HCT116 (cell line): ENCODE results near the gene IGFALS. TPM values are rescaled to one million over a fixed set of nuclear protein-coding genes. Genes with fewer than 3 reads are reported as not detected.

ENCODE experiments used
- ATAC-seq: fragments of 200-7000 bp; cut with Tn5 transposase; 2 replicates; pipeline ENCODE4 v1.9.1; 2020; ENCODE audit warnings: mild to moderate bottlenecking, moderate library complexity
- BruUV-seq: library from RNA; stranded (reverse); fragments of 400-500 nt; replicated peaks from 2 replicates; lab custom pipeline; 2021; lab: Mats Ljungman, UMichigan
- CTCF ChIA-PET: fragments of 300-600 bp; sonication (Branson Sonifier 250); formaldehyde crosslinking; loops from one replicate; lab custom pipeline; 2021; ENCODE audit warnings: antibody characterized with exemption; lab: Charles Lee
- POLR2A ChIA-PET: fragments of 300-600, 350-600 bp; sonication (Branson Sonifier 250); formaldehyde crosslinking; loops from one replicate; lab custom pipeline; 2021; ENCODE audit warnings: antibody characterized with exemption; lab: Charles Lee
- RAD21 ChIA-PET, 2 experiments: fragments of 300-600 bp; sonication (Branson Sonifier 250); formaldehyde crosslinking; loops; one replicate each; lab custom pipeline; 2023; ENCODE audit warnings: low total read pairs in 2 of 2; ENCODE audit not compliant: uncharacterized antibody in 2 of 2, unreplicated experiment in 2 of 2, low non-redundant PET in 1 of 2; lab: Charles Lee
- DNase-seq: peaks from one replicate; pipeline ENCODE4 v3.0.0-alpha.2; 2010; ENCODE audit warnings: low read depth, low spot score
- H2AFZ ChIP-seq: fragments of 200-600 bp; shearing (Covaris generic), sonication (generic); 2 replicates; pipeline ENCODE4 v1.6.1; 2017; ENCODE audit warnings: low read depth, mixed run types, mixed read lengths, antibody characterized with exemption, low read length; ENCODE audit not compliant: poor library complexity, severe bottlenecking
- H3K27ac ChIP-seq: 2 replicates; pipeline ENCODE4 v1.5.1; 2012; ENCODE audit warnings: low read depth, low read length
- H3K27me3 ChIP-seq: fragments of 200-600 bp; sonication (generic); 2 replicates; pipeline ENCODE4 v1.6.1; 2016; ENCODE audit warnings: mixed run types, low read length, mixed read lengths; ENCODE audit not compliant: insufficient read depth
- H3K36me3 ChIP-seq, 2 experiments: fragments of 200-500 bp in 1 of 2; fragments of 200-600 bp in 1 of 2; sonication (Bioruptor generic) in 1 of 2; sonication (generic) in 1 of 2; 2 replicates each; pipeline versions ENCODE4 v1.5.1 to v1.6.1; 2014 to 2016; ENCODE audit warnings: low read length in 2 of 2, inconsistent platforms in 1 of 2, mixed read lengths in 1 of 2, mixed run types in 1 of 2; ENCODE audit not compliant: insufficient read depth in 2 of 2, control insufficient read depth in 1 of 2
- H3K4me1 ChIP-seq, 2 experiments: fragments of 200-600 bp in 1 of 2; sonication (generic) in 1 of 2; 2 replicates each; pipeline versions ENCODE4 v1.5.1 to v1.6.1; 2012 to 2017; ENCODE audit warnings: low read length in 2 of 2, inconsistent platforms in 1 of 2, mild to moderate bottlenecking in 1 of 2, mixed read lengths in 1 of 2, mixed run types in 1 of 2, moderate library complexity in 1 of 2; ENCODE audit not compliant: insufficient read depth in 2 of 2, control insufficient read depth in 1 of 2
- H3K4me2 ChIP-seq: fragments of 200-600 bp; sonication (generic); 2 replicates; pipeline ENCODE4 v1.6.1; 2017; ENCODE audit warnings: mixed run types, low read length, mixed read lengths
- H3K4me3 ChIP-seq, 2 experiments: fragments of 200-600 bp in 1 of 2; sonication (generic) in 1 of 2; replicated peaks in 1 of 2; 2 replicates each; pipeline ENCODE4 v1.5.1; 2011 to 2016; ENCODE audit warnings: low read length in 2 of 2, control low read depth in 1 of 2, low read depth in 1 of 2, mild to moderate bottlenecking in 1 of 2, mixed read lengths in 1 of 2, mixed run types in 1 of 2
- H3K79me2 ChIP-seq: fragments of 200-600 bp; sonication (generic); 2 replicates; pipeline ENCODE4 v1.6.1; 2017; ENCODE audit warnings: mild to moderate bottlenecking, mixed run types, low read length, moderate library complexity, mixed read lengths; ENCODE audit not compliant: insufficient read depth
- H3K9ac ChIP-seq: fragments of 200-600 bp; sonication (generic); 2 replicates; pipeline ENCODE4 v1.6.1; 2016; ENCODE audit warnings: low read length, mixed read lengths
- H3K9me2 ChIP-seq: fragments of 200-600 bp; sonication (generic), shearing (Covaris generic); 2 replicates; pipeline ENCODE4 v1.6.1; 2017; ENCODE audit warnings: mixed run types, mild to moderate bottlenecking, moderate library complexity; ENCODE audit not compliant: insufficient read depth
- H3K9me3 ChIP-seq, 2 experiments: fragments of 200-500 bp in 1 of 2; fragments of 200-600 bp in 1 of 2; sonication (Bioruptor generic) in 1 of 2; sonication (generic) in 1 of 2; 2 replicates each; pipeline ENCODE4 v1.6.1; 2014 to 2017; ENCODE audit warnings: low read length in 2 of 2, mixed read lengths in 2 of 2, inconsistent platforms in 1 of 2, low read depth in 1 of 2, mild to moderate bottlenecking in 1 of 2, mixed run types in 1 of 2, moderate library complexity in 1 of 2; ENCODE audit not compliant: control insufficient read depth in 1 of 2, insufficient read depth in 1 of 2
- H4K20me1 ChIP-seq: fragments of 200-600 bp; sonication (generic), shearing (Covaris generic); 2 replicates; pipeline ENCODE4 v1.6.1; 2017; ENCODE audit warnings: mixed run types, mild to moderate bottlenecking, moderate library complexity; ENCODE audit not compliant: insufficient read depth
- CBX3 ChIP-seq: IDR thresholded peaks from 2 replicates; pipeline ENCODE4 v1.6.1; 2012; ENCODE audit warnings: low read depth
- CEBPB ChIP-seq: IDR thresholded peaks from 2 replicates; pipeline ENCODE4 v1.6.1; 2012; ENCODE audit warnings: low read depth
- EGR1 ChIP-seq: IDR thresholded peaks from 2 replicates; pipeline ENCODE4 v1.6.1; 2012; ENCODE audit warnings: low read depth
- ELF1 ChIP-seq: IDR thresholded peaks from 2 replicates; pipeline ENCODE4 v1.6.1; 2012; ENCODE audit warnings: low read depth, borderline replicate concordance
- EZH2 ChIP-seq: fragments of 200-600 bp; sonication (generic); IDR thresholded peaks from 2 replicates; pipeline ENCODE4 v1.6.1; 2017; ENCODE audit warnings: antibody characterized with exemption, mixed run types
- EZH2phosphoT487 ChIP-seq: fragments of 200-600 bp; IDR thresholded peaks from 2 replicates; pipeline ENCODE4 v1.6.1; 2018; ENCODE audit warnings: antibody characterized with exemption, borderline replicate concordance
- POLR2A ChIP-seq: IDR thresholded peaks from 2 replicates; pipeline ENCODE4 v1.7.0; 2011; ENCODE audit warnings: borderline replicate concordance; ENCODE audit not compliant: insufficient read depth, insufficient read length; ENCODE audit errors: extremely low read depth
- POLR2AphosphoS5 ChIP-seq: IDR thresholded peaks from 2 replicates; pipeline ENCODE4 v1.6.1; 2011; ENCODE audit warnings: mild to moderate bottlenecking, low read depth, low read length, moderate library complexity
- RAD21 ChIP-seq: IDR thresholded peaks from 2 replicates; pipeline ENCODE4 v1.6.1; 2012; ENCODE audit warnings: low read depth, mild to moderate bottlenecking
- SIN3A ChIP-seq: IDR thresholded peaks from 2 replicates; pipeline ENCODE4 v1.6.1; 2012; ENCODE audit warnings: low read depth
- SRF ChIP-seq: IDR thresholded peaks from 2 replicates; pipeline ENCODE4 v1.6.1; 2012; ENCODE audit warnings: low read depth
- YY1 ChIP-seq: IDR thresholded peaks from 2 replicates; pipeline ENCODE4 v1.6.1; 2011; ENCODE audit warnings: low read length, low read depth, moderate library complexity, mild to moderate bottlenecking; ENCODE audit not compliant: insufficient replicate concordance; ENCODE audit errors: extremely low read depth
- ZFX ChIP-seq: fragments of 450-650 bp; IDR thresholded peaks from 2 replicates; pipeline ENCODE4 v1.6.1; 2017
- ZNF274 ChIP-seq: fragments of 200-500 bp; sonication (Bioruptor generic); IDR thresholded peaks from 2 replicates; pipeline ENCODE4 v1.6.1; 2014; ENCODE audit warnings: mild to moderate bottlenecking, low read depth, low read length, inconsistent platforms
- intact Hi-C: fragments of 100-400 bp; cut with micrococcal nuclease; formaldehyde crosslinking; loops from 2 replicates; pipeline ENCODE4 v1.10.0; 2022
- total RNA-seq: library from RNA; stranded (reverse); gene quantifications from one replicate; pipeline ENCODE4 v1.2.1, GENCODE V29; 2021; ENCODE audit not compliant: unreplicated experiment
- TF ChIP-seq, protein P1 (sequence below), 3 experiments: fragments of 200-600 bp in 1 of 3; sonication (generic) in 1 of 3; IDR thresholded peaks in 2 of 3; conservative IDR thresholded peaks in 1 of 3; 2 replicates each; pipeline ENCODE4 v1.5.1; 2012 to 2017; ENCODE audit warnings: low read depth in 2 of 3, low read length in 2 of 3, antibody characterized with exemption in 1 of 3, borderline replicate concordance in 1 of 3, control low read depth in 1 of 3, mild to moderate bottlenecking in 1 of 3, mixed read lengths in 1 of 3, mixed run types in 1 of 3, moderate library complexity in 1 of 3; ENCODE audit not compliant: insufficient read depth in 1 of 3
- TF ChIP-seq, protein P2 (sequence below): IDR thresholded peaks from 2 replicates; pipeline ENCODE4 v1.6.1; 2012

IGFALS gene
- total RNA-seq, 1 experiment from 2014 or later, result 0.10 TPM

DNA sequence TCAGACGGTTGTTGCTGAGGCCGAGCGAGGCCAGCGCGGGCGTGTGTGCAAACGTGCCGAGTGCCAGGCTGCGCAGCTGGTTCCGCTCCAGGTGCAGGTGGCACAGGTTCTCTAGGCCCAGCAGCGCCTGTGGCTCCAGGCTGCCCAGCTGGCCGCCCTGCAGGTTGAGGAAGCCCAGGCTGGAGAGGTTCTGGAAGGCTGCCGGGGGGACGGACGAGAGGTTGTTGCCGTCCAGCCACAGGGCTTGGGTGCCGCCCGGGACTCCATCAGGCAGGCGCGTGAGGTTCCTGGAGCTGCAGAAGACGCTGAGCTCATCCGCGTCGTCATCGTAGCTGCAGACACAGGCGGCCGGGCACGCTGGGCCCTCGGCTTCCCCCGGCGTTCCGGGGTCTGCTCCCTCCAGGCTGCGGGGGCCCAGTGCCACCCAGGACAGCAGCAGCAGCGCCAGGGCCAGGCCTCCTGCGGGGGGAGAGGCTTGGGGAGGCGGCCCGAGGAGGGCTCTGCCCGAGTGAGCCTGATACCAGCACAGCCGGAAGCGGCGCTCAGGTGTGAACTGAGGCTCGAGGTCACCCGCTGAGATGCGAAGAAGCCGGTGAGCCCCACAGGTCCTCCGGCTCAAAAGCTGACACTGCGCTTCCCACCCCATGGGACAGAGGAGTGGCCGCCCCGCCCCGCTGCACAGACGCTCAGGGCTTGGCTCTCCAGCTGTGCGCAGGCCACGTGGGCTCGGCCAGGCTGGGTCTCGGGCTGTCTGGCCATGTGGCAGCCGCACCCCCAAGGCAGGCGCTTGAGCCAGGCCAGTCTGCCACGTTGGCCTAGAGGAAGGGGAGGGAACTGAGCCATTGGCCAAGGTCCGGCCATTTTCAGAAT lies 1.3 kb downstream of the IGFALS start (continued):
- no peak for TF ChIP-seq EZH2
- TF ChIP-seq SIN3A, result no peak
- no peak for TF ChIP-seq POLR2A
- TF ChIP-seq, protein P1, sequence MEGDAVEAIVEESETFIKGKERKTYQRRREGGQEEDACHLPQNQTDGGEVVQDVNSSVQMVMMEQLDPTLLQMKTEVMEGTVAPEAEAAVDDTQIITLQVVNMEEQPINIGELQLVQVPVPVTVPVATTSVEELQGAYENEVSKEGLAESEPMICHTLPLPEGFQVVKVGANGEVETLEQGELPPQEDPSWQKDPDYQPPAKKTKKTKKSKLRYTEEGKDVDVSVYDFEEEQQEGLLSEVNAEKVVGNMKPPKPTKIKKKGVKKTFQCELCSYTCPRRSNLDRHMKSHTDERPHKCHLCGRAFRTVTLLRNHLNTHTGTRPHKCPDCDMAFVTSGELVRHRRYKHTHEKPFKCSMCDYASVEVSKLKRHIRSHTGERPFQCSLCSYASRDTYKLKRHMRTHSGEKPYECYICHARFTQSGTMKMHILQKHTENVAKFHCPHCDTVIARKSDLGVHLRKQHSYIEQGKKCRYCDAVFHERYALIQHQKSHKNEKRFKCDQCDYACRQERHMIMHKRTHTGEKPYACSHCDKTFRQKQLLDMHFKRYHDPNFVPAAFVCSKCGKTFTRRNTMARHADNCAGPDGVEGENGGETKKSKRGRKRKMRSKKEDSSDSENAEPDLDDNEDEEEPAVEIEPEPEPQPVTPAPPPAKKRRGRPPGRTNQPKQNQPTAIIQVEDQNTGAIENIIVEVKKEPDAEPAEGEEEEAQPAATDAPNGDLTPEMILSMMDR (IDR thresholded peaks at IDR 0.05 in 2 of 3, conservative IDR thresholded peaks at IDR 0.05 in 1 of 3; ENCODE audit: borderline replicate concordance in 1 of 3, insufficient read depth in 1 of 3, low read depth in 2 of 3, low read length in 2 of 3), result no peak
- TF ChIP-seq ELF1, result no peak
- no peak for TF ChIP-seq CEBPB
- TF ChIP-seq ZFX, result no peak
- TF ChIP-seq, protein P2, sequence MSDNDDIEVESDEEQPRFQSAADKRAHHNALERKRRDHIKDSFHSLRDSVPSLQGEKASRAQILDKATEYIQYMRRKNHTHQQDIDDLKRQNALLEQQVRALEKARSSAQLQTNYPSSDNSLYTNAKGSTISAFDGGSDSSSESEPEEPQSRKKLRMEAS, result no peak
- TF ChIP-seq POLR2AphosphoS5, result no peak

GRCh38 chr16:1791256-1791942 lies 2.1 kb downstream of the IGFALS start:
- no peaks in the 10 kb centered on the region for H3K9me3 ChIP-seq
- no peaks in the 10 kb centered on the region for H3K9me2 ChIP-seq
- CTCF ChIA-PET, result no interaction called here
- RAD21 ChIA-PET, result no interaction called here
- H3K9ac ChIP-seq, result no peak overlapping the region
- H3K27me3 ChIP-seq, result no peaks in the 10 kb centered on the region
- H3K4me1 ChIP-seq, result no peaks in the 10 kb centered on the region
- DNase-seq, result no peak
- intact Hi-C loops, result no loop called here
- no peak overlapping the region for H3K27ac ChIP-seq
- no peak overlapping the region for H2AFZ ChIP-seq
- no peak for ATAC-seq
- no peak overlapping the region for H3K4me3 ChIP-seq
- no peaks in the 10 kb centered on the region for H4K20me1 ChIP-seq
- H3K79me2 ChIP-seq, result peaks cover 12% of the 10 kb centered on the region; the same call in 1 of the 2 replicates
- no TSS peak for BruUV-seq
- no peaks in the 10 kb centered on the region; a peak in 1 of 4 replicates for H3K36me3 ChIP-seq
- POLR2A ChIA-PET, result no interaction called here
- H3K4me2 ChIP-seq, result no peak overlapping the region
- TF ChIP-seq EZH2phosphoT487 (no peak), POLR2AphosphoS5 (no peak), RAD21 (no peak), ZNF274 (no peak), YY1 (no peak), POLR2A (no peak), CBX3 (no peak), CEBPB (no peak), SRF (no peak), EGR1 (no peak)
- TF ChIP-seq, protein P1 (IDR thresholded peaks at IDR 0.05 in 2 of 3, conservative IDR thresholded peaks at IDR 0.05 in 1 of 3; ENCODE audit: borderline replicate concordance in 1 of 3, insufficient read depth in 1 of 3, low read depth in 2 of 3, low read length in 2 of 3), result no peak
